DND-41 (cell line): ENCODE data around the gene INO80.

ENCODE experiments used
- CTCF ChIP-seq: IDR thresholded peaks from 2 replicates; pipeline ENCODE4 v1.5.1; 2012; ENCODE audit warnings: borderline replicate concordance, low read length, moderate library complexity, mild to moderate bottlenecking; ENCODE audit not compliant: poor library complexity, severe bottlenecking; ENCODE audit errors: extremely low read depth
- EZH2 ChIP-seq: IDR thresholded peaks from 3 replicates; pipeline ENCODE4 v1.6.1; 2012; ENCODE audit warnings: borderline replicate concordance, low read depth, mild to moderate bottlenecking, moderate library complexity, low read length, inconsistent platforms; ENCODE audit not compliant: severe bottlenecking

GRCh38 chr15:40999190-40999589, 116.9 kb downstream of the INO80 start:
- TF ChIP-seq CTCF: no peak
- TF ChIP-seq EZH2: no peak
